ENCODE results near the gene MPP3.

The MPP3 gene

GRCh38 chr17:43767713-43768059 lies 65.3 kb downstream of the MPP3 start:
- H3K27ac ChIP-seq: no peak overlapping the region

GRCh38 chr17:43767053-43767712 lies 65.8 kb downstream of the MPP3 start:
- no peak overlapping the region for H3K27ac ChIP-seq
- TF ChIP-seq CTCF (conservative IDR thresholded peaks at IDR 0.05): no peak

More at GRCh38 chr17:43767713-43768059, 65.3 kb downstream of the MPP3 start:
- no peak for TF ChIP-seq CTCF (conservative IDR thresholded peaks at IDR 0.05)

- peak; percentile 97 for TF ChIP-seq CTCF (conservative IDR thresholded peaks at IDR 0.05)
- H3K27ac ChIP-seq: no peak overlapping the region
These were observed 66.4 kb downstream of the MPP3 start for GRCh38 chr17:43766413-43767052.

GRCh38 chr17:43760254-43760852 lies 72.6 kb downstream of the MPP3 start:
- TF ChIP-seq CTCF (conservative IDR thresholded peaks at IDR 0.05): peak; percentile 100
- no peak overlapping the region for H3K27ac ChIP-seq

GRCh38 chr17:43759836-43760235 lies 73.1 kb downstream of the MPP3 start:
- H3K27ac ChIP-seq: no peak overlapping the region
- TF ChIP-seq CTCF (conservative IDR thresholded peaks at IDR 0.05): no peak

- no peak within 1 kb of the TSS for H3K27ac ChIP-seq
- no peak for TF ChIP-seq CTCF (conservative IDR thresholded peaks at IDR 0.05)
These were observed 74.3 kb downstream of the MPP3 start, which contains the start of gene SOST for GRCh38 chr17:43758497-43759174. Gene SOST (minus strand): TSS chr17:43758791. CDS start chr17:43758741, 50 bp downstream.

- TF ChIP-seq CTCF (conservative IDR thresholded peaks at IDR 0.05): no peak
- no peak overlapping the region for H3K27ac ChIP-seq
These were observed 74.9 kb downstream of the MPP3 start for GRCh38 chr17:43758086-43758485.
